Smooth muscle cell (in vitro differentiated cells): ENCODE results near the gene EPHA10. TPM values are rescaled to one million over a fixed set of nuclear protein-coding genes. Genes with fewer than 3 reads are reported as not detected.

ENCODE experiments used
- DNase-seq: peaks from one replicate; lab custom pipeline; 2025; ENCODE audit not compliant: unreplicated experiment; lab: John Stamatoyannopoulos, UW
- H2AFZ ChIP-seq: fragments of 200-600 bp; sonication (generic); 2 replicates; pipeline ENCODE4 v1.6.0; 2016; ENCODE audit warnings: antibody characterized with exemption, low read depth, mild to moderate bottlenecking
- H3F3A ChIP-seq: fragments of 200-600 bp; sonication (generic); 2 replicates; pipeline ENCODE4 v1.6.0; 2017; ENCODE audit warnings: antibody characterized with exemption, low read depth
- H3K27ac ChIP-seq: fragments of 200-600 bp; sonication (generic); 2 replicates; pipeline ENCODE4 v1.5.1; 2016; ENCODE audit warnings: low read depth, mild to moderate bottlenecking
- H3K27me3 ChIP-seq: fragments of 200-600 bp; sonication (generic); 2 replicates; pipeline ENCODE4 v1.6.1; 2016; ENCODE audit warnings: low read depth, mild to moderate bottlenecking
- H3K36me3 ChIP-seq: fragments of 200-600 bp; sonication (generic); 2 replicates; pipeline ENCODE4 v1.5.1; 2016; ENCODE audit warnings: low read depth
- H3K4me1 ChIP-seq: fragments of 200-600 bp; sonication (generic); 2 replicates; pipeline ENCODE4 v1.5.1; 2016; ENCODE audit warnings: low read depth
- H3K4me2 ChIP-seq: fragments of 200-600 bp; sonication (generic); 2 replicates; pipeline ENCODE4 v1.6.0; 2016; ENCODE audit warnings: mild to moderate bottlenecking
- H3K4me3 ChIP-seq: fragments of 200-600 bp; sonication (generic); 2 replicates; pipeline ENCODE4 v1.5.1; 2016; ENCODE audit warnings: mild to moderate bottlenecking
- H3K79me2 ChIP-seq: fragments of 200-600 bp; sonication (generic); 2 replicates; pipeline ENCODE4 v1.6.0; 2016; ENCODE audit warnings: low read depth, mild to moderate bottlenecking
- H3K9ac ChIP-seq: fragments of 200-600 bp; sonication (generic); 2 replicates; pipeline ENCODE4 v1.6.0; 2016; ENCODE audit warnings: low read depth
- H3K9me3 ChIP-seq: fragments of 200-600 bp; sonication (generic); replicated peaks from 2 replicates; pipeline ENCODE4 v1.5.1; 2016; ENCODE audit warnings: low read depth
- H4K20me1 ChIP-seq: fragments of 200-600 bp; sonication (generic); 2 replicates; pipeline ENCODE4 v1.6.0; 2016; ENCODE audit warnings: low read depth
- WGBS: methylation state at CpG from one replicate; pipeline ENCODE4 v1.1.7; 2016; ENCODE audit warnings: low lambda C conversion rate; 5-methylcytosine and 5-hydroxymethylcytosine counted together
- polyA plus RNA-seq: library from polyadenylated mRNA; unstranded; fragments of >200 nt; fragmentation: Nextera tagmentation; extraction: Ambion mirVana; gene quantifications from 2 replicates; pipeline ENCODE4 v1.2.1, GENCODE V29; 2016
- total RNA-seq: library from RNA; depleted of rRNA; stranded (reverse); fragments of >200 nt; gene quantifications from 2 replicates; pipeline ENCODE4 v1.2.3, GENCODE V29; 2014
- TF ChIP-seq, protein P1 (sequence below): fragments of 200-600 bp; sonication (generic); IDR thresholded peaks from 2 replicates; pipeline ENCODE4 v1.5.1; 2017; ENCODE audit warnings: borderline replicate concordance, mild to moderate bottlenecking, antibody characterized with exemption; ENCODE audit not compliant: insufficient read depth, poor library complexity, severe bottlenecking

The EPHA10 gene
- total and polyA plus RNA-seq, 2 experiments from 2014 or later = not detected

GRCh38 chr1:37697090-37697489, 67.8 kb downstream of the EPHA10 start:
- Histone ChIP-seq H3K4me2 (no peak overlapping the region), H3F3A (no peaks in the 10 kb centered on the region), H3K27me3 (no peaks in the 10 kb centered on the region), H3K4me3 (no peak overlapping the region), H3K4me1 (no peaks in the 10 kb centered on the region), H3K27ac (no peak overlapping the region), H3K9ac (no peak overlapping the region), H2AFZ (no peak overlapping the region), H3K79me2 (peaks cover 8% of the 10 kb centered on the region), H3K9me3 (no peaks in the 10 kb centered on the region), H3K36me3 (no peaks in the 10 kb centered on the region), H4K20me1 (no peaks in the 10 kb centered on the region)
- 98% methylated on average over 2 of the region's 2 CpGs for WGBS
- no peak for DNase-seq
- TF ChIP-seq, protein P1, sequence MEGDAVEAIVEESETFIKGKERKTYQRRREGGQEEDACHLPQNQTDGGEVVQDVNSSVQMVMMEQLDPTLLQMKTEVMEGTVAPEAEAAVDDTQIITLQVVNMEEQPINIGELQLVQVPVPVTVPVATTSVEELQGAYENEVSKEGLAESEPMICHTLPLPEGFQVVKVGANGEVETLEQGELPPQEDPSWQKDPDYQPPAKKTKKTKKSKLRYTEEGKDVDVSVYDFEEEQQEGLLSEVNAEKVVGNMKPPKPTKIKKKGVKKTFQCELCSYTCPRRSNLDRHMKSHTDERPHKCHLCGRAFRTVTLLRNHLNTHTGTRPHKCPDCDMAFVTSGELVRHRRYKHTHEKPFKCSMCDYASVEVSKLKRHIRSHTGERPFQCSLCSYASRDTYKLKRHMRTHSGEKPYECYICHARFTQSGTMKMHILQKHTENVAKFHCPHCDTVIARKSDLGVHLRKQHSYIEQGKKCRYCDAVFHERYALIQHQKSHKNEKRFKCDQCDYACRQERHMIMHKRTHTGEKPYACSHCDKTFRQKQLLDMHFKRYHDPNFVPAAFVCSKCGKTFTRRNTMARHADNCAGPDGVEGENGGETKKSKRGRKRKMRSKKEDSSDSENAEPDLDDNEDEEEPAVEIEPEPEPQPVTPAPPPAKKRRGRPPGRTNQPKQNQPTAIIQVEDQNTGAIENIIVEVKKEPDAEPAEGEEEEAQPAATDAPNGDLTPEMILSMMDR = no peak

DNA sequence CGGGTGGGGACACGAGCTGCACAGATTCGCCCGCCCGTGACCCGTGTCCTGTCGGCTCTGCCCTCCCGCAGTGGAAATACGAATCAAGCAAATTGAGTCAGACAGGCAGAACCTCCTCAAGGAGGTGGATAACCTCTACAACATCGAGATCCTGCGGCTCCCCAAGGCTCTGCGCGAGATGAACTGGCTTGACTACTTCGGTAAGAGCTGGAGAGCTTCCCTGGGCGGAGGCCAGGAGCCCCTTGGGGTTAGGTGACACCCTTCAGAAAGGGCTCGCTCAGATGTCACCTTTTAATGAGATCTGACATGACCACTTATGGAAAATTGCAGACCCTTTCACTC, 72.1 kb downstream of the EPHA10 start:
- Histone ChIP-seq H4K20me1 (no peaks in the 10 kb centered on the region), H3K4me1 (peaks cover 7% of the 10 kb centered on the region), H3K27me3 (no peaks in the 10 kb centered on the region), H3K9ac (peak overlapping the region; percentile 34), H3K9me3 (no peaks in the 10 kb centered on the region), H3K4me3 (peak overlapping the region; percentile 78), H3F3A (no peaks in the 10 kb centered on the region), H3K36me3 (no peaks in the 10 kb centered on the region), H3K79me2 (peaks cover 23% of the 10 kb centered on the region), H2AFZ (peak overlapping the region; percentile 95), H3K4me2 (peak overlapping the region; percentile 89), H3K27ac (no peak overlapping the region)
- WGBS = 3% methylated on average over 16 of the region's 16 CpGs
- no peak for DNase-seq
- TF ChIP-seq, protein P1 = no peak

GRCh38 chr1:37692078-37692833, 72.7 kb downstream of the EPHA10 start, which contains the start of gene CDCA8:
TSS of gene CDCA8 (plus strand) at chr1:37692516. CDS start at chr1:37692691, 175 bp downstream.
- no peaks in the 10 kb centered on the region for H3F3A ChIP-seq
- WGBS = under 1% methylated on average over 48 of the region's 54 CpGs
- H3K9ac ChIP-seq = peak within 1 kb of the TSS; percentile 59
- peak within 1 kb of the TSS; percentile 78 for H3K4me3 ChIP-seq
- no peaks in the 10 kb centered on the region for H3K27me3 ChIP-seq
- peaks cover 7% of the 10 kb centered on the region for H3K4me1 ChIP-seq
- H3K36me3 ChIP-seq = no peaks in the 10 kb centered on the region
- H2AFZ ChIP-seq = peak within 1 kb of the TSS; percentile 95
- DNase-seq = peak; percentile 92
- H3K9me3 ChIP-seq = no peaks in the 10 kb centered on the region
- peak within 1 kb of the TSS; percentile 94 for H3K4me2 ChIP-seq
- no peaks in the 10 kb centered on the region for H4K20me1 ChIP-seq
- TF ChIP-seq, protein P1 = peak; percentile 61
- peaks cover 25% of the 10 kb centered on the region for H3K79me2 ChIP-seq
- H3K27ac ChIP-seq = peak within 1 kb of the TSS; percentile 30
